Measurements from ENCODE around the gene GPR141. TPM values are rescaled to one million over a fixed set of nuclear protein-coding genes. Genes with fewer than 3 reads are reported as not detected.

GPR141 gene
- total and polyA plus RNA-seq, 2 donors (not counting 3 experiments of a cell fraction or from before 2014, with no cell fraction given): not detected

- intact Hi-C loops (cut with micrococcal nuclease): no loop called here
- Histone ChIP-seq H3K36me3 (ENCODE audit: control insufficient read depth in 2 of 2, extremely low read depth in 1 of 2, insufficient read depth in 2 of 2, low read length in 2 of 2) (no peaks in the 10 kb centered on the region), H3K4me2 (ENCODE audit: insufficient read depth, low read length) (no peak overlapping the region), H2AFZ (ENCODE audit: low read depth, low read length) (no peak overlapping the region), H3K4me1 (ENCODE audit: control insufficient read depth, extremely low read depth, insufficient read depth, low read length) (no peaks in the 10 kb centered on the region), H3K4me3 (replicated peaks in 1 of 3; ENCODE audit: insufficient read depth in 1 of 3, low read depth in 1 of 3, low read length in 3 of 3) (no peak overlapping the region), H3K9me3 (replicated peaks; ENCODE audit: control insufficient read depth, insufficient read depth, low read length) (no peaks in the 10 kb centered on the region), H4K20me1 (replicated peaks; ENCODE audit: control insufficient read depth, extremely low read depth, insufficient read depth, low read length) (no peaks in the 10 kb centered on the region), H3K27ac (ENCODE audit: insufficient read depth, low read depth, low read length) (no peak overlapping the region), H3K9me1 (replicated peaks; ENCODE audit: control insufficient read depth, extremely low read depth, insufficient read depth, low read length) (no peaks in the 10 kb centered on the region), H3K79me2 (ENCODE audit: control insufficient read depth, insufficient read depth, low read length) (no peaks in the 10 kb centered on the region), H3K27me3 (ENCODE audit: control insufficient read depth in 2 of 2, insufficient read depth in 2 of 2, low read length in 2 of 2) (peaks cover 2 to 3% of the 10 kb centered on the region in 2 experiments), H3K9ac (replicated peaks; ENCODE audit: extremely low read depth, insufficient read depth, low read length) (no peak overlapping the region)
- ChIA-PET CTCF (no interaction called here), POLR2A (no interaction called here)
- no peak for TF ChIP-seq FOS (IDR thresholded peaks at IDR 0.05; ENCODE audit: borderline replicate concordance, insufficient read depth, low read length)
- TF ChIP-seq MAX (IDR thresholded peaks at IDR 0.05; ENCODE audit: insufficient read depth, insufficient read length): no peak
- TF ChIP-seq MYC (IDR thresholded peaks at IDR 0.05; ENCODE audit: low read depth, low read length): no peak
- no peak for TF ChIP-seq POLR2A (IDR thresholded peaks at IDR 0.05; ENCODE audit: low read depth, low read length)
- TF ChIP-seq, protein P1, sequence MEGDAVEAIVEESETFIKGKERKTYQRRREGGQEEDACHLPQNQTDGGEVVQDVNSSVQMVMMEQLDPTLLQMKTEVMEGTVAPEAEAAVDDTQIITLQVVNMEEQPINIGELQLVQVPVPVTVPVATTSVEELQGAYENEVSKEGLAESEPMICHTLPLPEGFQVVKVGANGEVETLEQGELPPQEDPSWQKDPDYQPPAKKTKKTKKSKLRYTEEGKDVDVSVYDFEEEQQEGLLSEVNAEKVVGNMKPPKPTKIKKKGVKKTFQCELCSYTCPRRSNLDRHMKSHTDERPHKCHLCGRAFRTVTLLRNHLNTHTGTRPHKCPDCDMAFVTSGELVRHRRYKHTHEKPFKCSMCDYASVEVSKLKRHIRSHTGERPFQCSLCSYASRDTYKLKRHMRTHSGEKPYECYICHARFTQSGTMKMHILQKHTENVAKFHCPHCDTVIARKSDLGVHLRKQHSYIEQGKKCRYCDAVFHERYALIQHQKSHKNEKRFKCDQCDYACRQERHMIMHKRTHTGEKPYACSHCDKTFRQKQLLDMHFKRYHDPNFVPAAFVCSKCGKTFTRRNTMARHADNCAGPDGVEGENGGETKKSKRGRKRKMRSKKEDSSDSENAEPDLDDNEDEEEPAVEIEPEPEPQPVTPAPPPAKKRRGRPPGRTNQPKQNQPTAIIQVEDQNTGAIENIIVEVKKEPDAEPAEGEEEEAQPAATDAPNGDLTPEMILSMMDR (IDR thresholded peaks at IDR 0.05; ENCODE audit: extremely low read depth in 1 of 2, insufficient read depth in 1 of 2, low read depth in 1 of 2, low read length in 2 of 2): no peak
- TF ChIP-seq GATA2 (IDR thresholded peaks at IDR 0.05; ENCODE audit: insufficient read depth, insufficient read length, low read depth, low read length): no peak
- no peak for TF ChIP-seq EZH2 (IDR thresholded peaks at IDR 0.05; ENCODE audit: borderline replicate concordance, low read depth, low read length, severe bottlenecking)
- no peak for TF ChIP-seq POLR2AphosphoS5 (IDR thresholded peaks at IDR 0.05; ENCODE audit: insufficient read depth, low read depth, low read length)
- TF ChIP-seq JUN (IDR thresholded peaks at IDR 0.05; ENCODE audit: borderline replicate concordance, insufficient read depth, insufficient read length, low read depth): no peak
- DNase-seq (ENCODE audit: low read depth, low spot score): no peak
- no peak for FAIRE-seq
- no TSS peak for BruUV-seq (replicated peaks)
- dilution Hi-C loops (cut with MboI; ENCODE audit: extremely low pct_ligation_motif_present, low sequenced_read_pairs): no loop called here
Measured at GRCh38 chr7:37726016-37726415, 42.5 kb downstream of the GPR141 start.
